ENCODE measurements around the gene HEG1.

DNA sequence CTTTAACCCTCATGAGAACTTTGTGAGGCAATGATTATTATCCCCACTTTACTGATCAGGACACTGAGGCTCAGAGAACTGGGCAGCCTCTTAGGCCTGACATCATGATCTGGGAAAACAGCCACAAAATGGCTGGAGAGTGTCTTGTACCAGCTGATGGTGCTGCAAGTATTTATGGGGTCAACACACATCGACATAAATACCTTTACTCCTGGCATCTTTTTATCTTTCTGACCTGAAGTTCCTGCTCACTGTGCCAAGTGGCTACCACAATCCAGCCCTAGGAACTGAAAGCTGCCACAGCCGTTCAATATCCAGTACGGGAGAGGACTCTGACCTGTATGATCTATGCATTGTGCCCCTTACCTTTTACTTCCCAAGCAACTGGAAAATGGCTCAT is 92.0 kb downstream of the HEG1 start:
- TF ChIP-seq, protein P1, sequence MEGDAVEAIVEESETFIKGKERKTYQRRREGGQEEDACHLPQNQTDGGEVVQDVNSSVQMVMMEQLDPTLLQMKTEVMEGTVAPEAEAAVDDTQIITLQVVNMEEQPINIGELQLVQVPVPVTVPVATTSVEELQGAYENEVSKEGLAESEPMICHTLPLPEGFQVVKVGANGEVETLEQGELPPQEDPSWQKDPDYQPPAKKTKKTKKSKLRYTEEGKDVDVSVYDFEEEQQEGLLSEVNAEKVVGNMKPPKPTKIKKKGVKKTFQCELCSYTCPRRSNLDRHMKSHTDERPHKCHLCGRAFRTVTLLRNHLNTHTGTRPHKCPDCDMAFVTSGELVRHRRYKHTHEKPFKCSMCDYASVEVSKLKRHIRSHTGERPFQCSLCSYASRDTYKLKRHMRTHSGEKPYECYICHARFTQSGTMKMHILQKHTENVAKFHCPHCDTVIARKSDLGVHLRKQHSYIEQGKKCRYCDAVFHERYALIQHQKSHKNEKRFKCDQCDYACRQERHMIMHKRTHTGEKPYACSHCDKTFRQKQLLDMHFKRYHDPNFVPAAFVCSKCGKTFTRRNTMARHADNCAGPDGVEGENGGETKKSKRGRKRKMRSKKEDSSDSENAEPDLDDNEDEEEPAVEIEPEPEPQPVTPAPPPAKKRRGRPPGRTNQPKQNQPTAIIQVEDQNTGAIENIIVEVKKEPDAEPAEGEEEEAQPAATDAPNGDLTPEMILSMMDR (conservative IDR thresholded peaks at IDR 0.05 in 1 of 2, IDR thresholded peaks at IDR 0.05 in 1 of 2; ENCODE audit: extremely low read depth in 1 of 2, insufficient read depth in 1 of 2, low read depth in 1 of 2, low read length in 2 of 2), result no peak
- no peak for TF ChIP-seq EZH2 (IDR thresholded peaks at IDR 0.05; ENCODE audit: borderline replicate concordance, low read length)

All from mammary epithelial cell (primary cell).